Pancreas (tissue), 10 donors: ENCODE results near the gene CCL26. TPM values are rescaled to one million over a fixed set of nuclear protein-coding genes. Genes with fewer than 3 reads are reported as not detected.
"Not testable (repeated sequence)": the region's sequence is repeated elsewhere in the genome, so short reads cannot be mapped to it uniquely, and the experiment has no call there.

Experiments used
- ATAC-seq, 4 donors: fragments of 200-7000 bp; cut with Tn5 transposase; one replicate each; pipeline versions ENCODE4 v1.8.0 to v1.9.1; 2020; ENCODE audit warnings: mild to moderate bottlenecking in 4 of 4, moderate library complexity in 4 of 4
- DNase-seq, 6 donors: peaks; one replicate each; pipeline ENCODE4 v3.0.0-alpha.2; 2020
- FAIRE-seq: peaks from 2 replicates; lab custom pipeline; 2012; peaks lifted over from hg19 to GRCh38; lab: Jason Lieb, UNC
- H3K27ac ChIP-seq, 4 donors: fragments of 200-600 bp; sonication (generic); 1 replicate in 3 of 4; 2 replicates in 1 of 4; pipeline versions ENCODE4 v1.5.0 to v1.8.0; 2020
- H3K27me3 ChIP-seq, 4 donors: fragments of 200-600 bp; one replicate each; pipeline ENCODE4 v1.8.0; 2021
- H3K36me3 ChIP-seq, 3 donors: fragments of 200-600 bp; sonication (generic) in 1 of 3; one replicate each; pipeline versions ENCODE4 v1.5.0 to v1.8.0; 2020 to 2021
- H3K4me1 ChIP-seq, 3 donors: fragments of 200-600 bp; one replicate each; pipeline ENCODE4 v1.8.0; 2021
- H3K4me3 ChIP-seq, 4 donors: fragments of 200-600 bp; sonication (generic) in 2 of 4; one replicate each; pipeline versions ENCODE4 v1.5.0 to v1.8.0; 2020 to 2021
- H3K9me3 ChIP-seq, 4 donors: fragments of 200-600 bp; one replicate each; pipeline ENCODE4 v1.8.0; 2021
- WGBS, 2 donors: extraction: QIAGEN DNeasy Blood & Tissue Kit; methylation state at CpG; one replicate each; pipeline ENCODE4 v1.1.7; 2013; 5-methylcytosine and 5-hydroxymethylcytosine counted together
- intact Hi-C, 3 donors: fragments of 100-400 bp; cut with DNase I; formaldehyde crosslinking; loops; one replicate each; pipeline versions ENCODE4 v1.11.1 to v1.14.2; 2022
- polyA plus RNA-seq, 2 donors: library from polyadenylated mRNA; stranded (reverse); fragments of 200-250 nt; gene quantifications; one replicate each; pipeline ENCODE4 v1.2.3, GENCODE V29; 2013
- total RNA-seq, 6 donors: library from RNA; stranded (reverse); fragmentation: NEBNext Ultra II Directional in 4 of 6; extraction: Animal tissue kit (Norgen Biotek cat#: 25700) in 4 of 6; gene quantifications; one replicate each; pipeline versions ENCODE4 v1.2.1 to v1.2.4, GENCODE V29; 2021 to 2023
- TF ChIP-seq, protein P1 (sequence below), 4 donors: fragments of 200-600 bp; sonication (generic) in 3 of 4; IDR thresholded peaks; one replicate each; pipeline versions ENCODE4 v1.5.0 to v1.8.0; 2021; ENCODE audit warnings: antibody characterized with exemption in 4 of 4
- donor health status: healthy with polysubstance abuse.
- donor health status: DM: no; HTN: no; CAD: no; lungs with moderate emphysema.
- donor health status: DM: no; HTN: no; CAD: no.
- donor health status: control.
- donor health status: control.
- donor health status: Bipolar disorder and iron deficiency.
- donor health status: DM: yes; HTN: yes; CAD: no.
- donor health status: DM: no; HTN: no; CAD: no.
- donor health status: DM: no; HTN: no; CAD: no.
- donor health status: DM: yes; HTN: yes; CAD: no.

Gene CCL26
- total and polyA plus RNA-seq, 8 donors, result 0.47 to 0.53 TPM; not detected in 6

DNA sequence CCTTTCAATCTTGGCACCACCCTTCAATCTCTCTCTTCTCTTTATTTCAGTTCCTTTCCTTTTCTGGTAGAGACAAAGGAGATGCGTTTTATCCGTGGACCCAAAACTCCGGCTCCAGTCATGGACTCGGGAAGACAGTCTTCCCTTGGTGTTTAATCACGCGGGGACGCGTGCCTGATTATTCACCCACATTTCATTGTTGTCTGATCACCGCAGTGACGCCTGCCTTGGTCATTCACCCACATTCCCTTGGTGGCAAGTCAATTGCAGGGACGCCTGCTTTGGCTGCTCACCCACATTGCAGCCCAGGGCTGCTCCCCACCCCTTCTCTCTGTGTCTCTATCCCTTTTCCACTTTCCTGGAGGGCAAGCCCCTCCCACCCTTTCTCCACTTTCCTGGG lies 7.5 kb upstream of the CCL26 start:
- intact Hi-C loops, FAIRE-seq, H3K4me3 ChIP-seq, H3K27me3 ChIP-seq, H3K27ac ChIP-seq, H3K4me1 ChIP-seq, H3K36me3 ChIP-seq, DNase-seq, ATAC-seq, H3K9me3 ChIP-seq: not testable (repeated sequence)
- WGBS, 2 donors, result 74% methylated on average over 11 of the region's 11 CpGs

DNA sequence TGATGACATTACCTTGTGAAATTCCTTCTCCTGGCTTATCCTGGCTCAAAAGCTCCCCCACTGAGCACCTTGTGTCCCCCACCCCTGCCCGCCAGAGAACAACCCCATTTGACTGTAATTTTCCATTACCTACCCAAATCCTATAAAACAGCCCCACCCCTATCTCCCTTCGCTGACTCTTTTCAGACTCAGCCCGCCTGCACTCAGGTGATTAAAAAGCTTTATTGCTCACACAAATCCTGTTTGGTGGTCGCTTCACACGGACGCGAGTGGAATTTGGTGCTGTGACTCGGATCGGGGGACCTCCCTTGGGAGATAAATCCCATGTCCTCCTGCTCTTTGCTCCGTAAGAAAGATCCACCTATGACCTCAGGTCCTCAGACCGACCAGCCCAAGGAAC lies 7.0 kb upstream of the CCL26 start:
- H3K9me3 ChIP-seq, H3K4me1 ChIP-seq, intact Hi-C loops, H3K36me3 ChIP-seq, ATAC-seq, H3K4me3 ChIP-seq, DNase-seq, H3K27ac ChIP-seq, FAIRE-seq, H3K27me3 ChIP-seq: not testable (repeated sequence)
- WGBS, 2 donors, result 67 to 73% methylated on average over 11 of the region's 11 CpGs

DNA sequence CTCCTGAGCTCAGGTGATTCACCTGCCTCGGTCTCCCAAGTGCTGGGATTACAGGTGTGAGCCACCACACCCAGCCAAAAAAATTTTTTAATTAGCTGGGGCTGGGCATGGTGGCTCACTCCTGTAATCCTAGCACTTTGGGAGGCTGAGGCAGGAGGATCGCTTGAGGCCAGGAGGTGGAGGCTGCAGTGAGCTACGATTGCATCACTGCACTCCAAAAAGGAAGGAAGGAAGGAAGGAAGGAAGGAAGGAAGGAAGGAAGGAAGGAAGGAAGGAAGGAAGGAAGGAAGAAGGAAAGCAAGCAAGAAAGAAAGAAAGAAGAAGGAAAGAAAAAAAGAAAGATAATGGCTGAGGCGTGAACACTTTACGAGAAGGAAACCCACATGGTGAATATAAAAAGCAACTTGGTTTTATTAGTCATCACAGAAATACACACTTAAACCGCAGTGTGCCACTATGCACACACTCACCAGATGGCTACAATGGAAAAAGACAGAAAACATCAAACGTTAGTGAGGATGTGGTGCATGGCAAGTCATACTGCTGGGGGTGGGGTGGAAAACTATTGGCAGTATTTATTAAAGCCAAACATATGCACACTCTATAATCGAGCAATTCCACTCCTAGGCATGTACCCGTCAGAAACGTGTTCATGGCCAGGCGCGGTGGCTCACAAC lies 4.4 kb upstream of the CCL26 start:
- no peak for DNase-seq
- no peaks in the 10 kb centered on the region for H3K36me3 ChIP-seq
- intact Hi-C loops, result no loop called here
- H3K27me3 ChIP-seq, result no peaks in the 10 kb centered on the region
- no peak for FAIRE-seq
- H3K27ac ChIP-seq, result no peak overlapping the region
- 72 to 78% methylated on average over 12 of the region's 12 CpGs for WGBS, 2 donors
- no peak overlapping the region for H3K4me3 ChIP-seq
- TF ChIP-seq, protein P1, sequence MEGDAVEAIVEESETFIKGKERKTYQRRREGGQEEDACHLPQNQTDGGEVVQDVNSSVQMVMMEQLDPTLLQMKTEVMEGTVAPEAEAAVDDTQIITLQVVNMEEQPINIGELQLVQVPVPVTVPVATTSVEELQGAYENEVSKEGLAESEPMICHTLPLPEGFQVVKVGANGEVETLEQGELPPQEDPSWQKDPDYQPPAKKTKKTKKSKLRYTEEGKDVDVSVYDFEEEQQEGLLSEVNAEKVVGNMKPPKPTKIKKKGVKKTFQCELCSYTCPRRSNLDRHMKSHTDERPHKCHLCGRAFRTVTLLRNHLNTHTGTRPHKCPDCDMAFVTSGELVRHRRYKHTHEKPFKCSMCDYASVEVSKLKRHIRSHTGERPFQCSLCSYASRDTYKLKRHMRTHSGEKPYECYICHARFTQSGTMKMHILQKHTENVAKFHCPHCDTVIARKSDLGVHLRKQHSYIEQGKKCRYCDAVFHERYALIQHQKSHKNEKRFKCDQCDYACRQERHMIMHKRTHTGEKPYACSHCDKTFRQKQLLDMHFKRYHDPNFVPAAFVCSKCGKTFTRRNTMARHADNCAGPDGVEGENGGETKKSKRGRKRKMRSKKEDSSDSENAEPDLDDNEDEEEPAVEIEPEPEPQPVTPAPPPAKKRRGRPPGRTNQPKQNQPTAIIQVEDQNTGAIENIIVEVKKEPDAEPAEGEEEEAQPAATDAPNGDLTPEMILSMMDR (IDR thresholded peaks at IDR 0.05), result no peak
- no peaks in the 10 kb centered on the region for H3K4me1 ChIP-seq
- no peaks in the 10 kb centered on the region for H3K9me3 ChIP-seq
- peak in 2 of 4 donors; percentile 13 to 45 for ATAC-seq

DNA sequence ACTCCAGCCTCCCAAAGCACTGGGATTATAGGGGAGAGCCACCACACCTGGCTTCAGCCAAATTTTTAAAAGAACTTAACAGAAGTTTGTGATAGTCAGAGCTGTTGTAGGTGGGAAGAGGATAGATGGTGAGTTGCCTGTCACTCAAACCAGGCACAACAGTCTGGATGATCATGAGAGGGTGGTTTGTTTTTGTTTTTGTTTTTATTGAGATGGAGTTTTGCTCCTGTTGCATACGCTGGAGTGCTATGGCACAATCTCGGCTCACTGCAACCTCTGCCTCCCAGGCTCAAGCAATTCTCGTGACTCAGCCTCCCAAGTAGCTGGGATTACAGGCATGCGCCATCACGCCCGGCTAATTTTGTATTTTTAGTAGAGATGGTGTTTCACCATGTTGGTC lies 1.9 kb upstream of the CCL26 start:
- 91 to 94% methylated on average over 6 of the region's 6 CpGs for WGBS, 2 donors
- intact Hi-C loops, H3K4me3 ChIP-seq, H3K9me3 ChIP-seq, H3K4me1 ChIP-seq, DNase-seq, H3K27me3 ChIP-seq, H3K36me3 ChIP-seq, ATAC-seq, H3K27ac ChIP-seq, FAIRE-seq: not testable (repeated sequence)

- no peaks in the 10 kb centered on the region for H3K9me3 ChIP-seq
- no peaks in the 10 kb centered on the region for H3K36me3 ChIP-seq
- FAIRE-seq (no peak), DNase-seq (no peak), ATAC-seq (no peak)
- no peaks in the 10 kb centered on the region for H3K4me1 ChIP-seq
- H3K4me3 ChIP-seq, result no peak overlapping the region
- intact Hi-C loops, result no loop called here
- no peaks in the 10 kb centered on the region for H3K27me3 ChIP-seq
- TF ChIP-seq, protein P1 (IDR thresholded peaks at IDR 0.05), result no peak
- H3K27ac ChIP-seq, result no peak overlapping the region
- WGBS, 2 donors, result 82 to 94% methylated on average over 1 of the region's 1 CpG
Observed at GRCh38 chr7:75771224-75771623, 787 bp downstream of the CCL26 start.

GRCh38 chr7:75762350-75762917 lies 9.6 kb downstream of the CCL26 start:
- no peak for DNase-seq
- peak; percentile 5 for FAIRE-seq
- TF ChIP-seq, protein P1 (IDR thresholded peaks at IDR 0.05), result peak; percentile 29 to 68 (median 52)
- Histone ChIP-seq H3K4me1 (no peaks in the 10 kb centered on the region), H3K36me3 (no peaks in the 10 kb centered on the region), H3K4me3 (no peak overlapping the region), H3K27me3 (no peaks in the 10 kb centered on the region), H3K27ac (no peak overlapping the region), H3K9me3 (no peaks in the 10 kb centered on the region)
- ATAC-seq, result peak; percentile 86 to 98 (median 92)
- intact Hi-C loops, result no loop called here
- WGBS, 2 donors, result 4 to 7% methylated on average over 2 of the region's 2 CpGs

- ATAC-seq, H3K4me3 ChIP-seq, H3K27me3 ChIP-seq, H3K4me1 ChIP-seq, intact Hi-C loops, FAIRE-seq, H3K27ac ChIP-seq, H3K9me3 ChIP-seq, H3K36me3 ChIP-seq, DNase-seq: not testable (repeated sequence)
- 43 to 73% methylated on average over 3 of the region's 3 CpGs for WGBS, 2 donors
Observed at GRCh38 chr7:75761801-75762200, 10.2 kb downstream of the CCL26 start.
